ENCODE measurements around the gene FAM193B.

- TF ChIP-seq RARB (CRISPR knock-in tag; IDR thresholded peaks at IDR 0.05) (no peak), CSRNP3 (CRISPR knock-in tag; IDR thresholded peaks at IDR 0.05) (no peak), PATZ1 (CRISPR knock-in tag; IDR thresholded peaks at IDR 0.05; ENCODE audit: borderline replicate concordance) (no peak), GLIS3 (CRISPR knock-in tag; IDR thresholded peaks at IDR 0.05) (no peak), ZNF70 (CRISPR knock-in tag; IDR thresholded peaks at IDR 0.05) (no peak), ARNTL (CRISPR knock-in tag; IDR thresholded peaks at IDR 0.05; ENCODE audit: borderline replicate concordance, low read depth) (no peak)
These were observed 10.7 kb upstream of the FAM193B start for GRCh38 chr5:177565046-177565445.
